ENCODE data around the gene STARD8.
"Not testable (repeated sequence)": the region's sequence is repeated elsewhere in the genome, so short reads cannot be mapped to it uniquely, and the experiment has no call there.

DNA sequence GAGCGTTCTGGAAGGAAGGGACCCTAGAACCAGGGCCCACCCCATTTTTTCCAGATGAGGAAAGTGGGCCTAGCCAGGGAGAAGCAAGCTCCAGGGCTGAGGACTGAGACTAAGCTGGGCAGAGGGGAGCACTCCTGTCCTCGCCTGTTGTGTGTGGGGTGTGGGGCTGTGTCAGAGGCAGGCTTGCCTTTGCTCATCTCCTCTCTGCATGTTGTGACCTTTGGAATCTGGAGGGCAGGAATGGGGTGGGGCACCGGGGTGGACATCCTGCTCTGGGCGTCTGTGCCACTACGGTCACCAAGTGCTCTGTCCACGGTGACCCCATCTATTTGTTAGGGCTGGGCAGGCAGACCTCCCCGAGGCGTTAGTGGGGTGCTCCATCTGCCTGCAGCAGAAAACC, 41.5 kb downstream of the STARD8 start:
- TF ChIP-seq POLR2A (IDR thresholded peaks at IDR 0.05; ENCODE audit: low read length); GATA1 (IDR thresholded peaks at IDR 0.05; ENCODE audit: low read depth, low read length): not testable (repeated sequence)

Measured in erythroblast (primary cell).